ENCODE measurements around the gene RNASEH1.
"Not testable (repeated sequence)": the region's sequence is repeated elsewhere in the genome, so short reads cannot be mapped to it uniquely, and the experiment has no call there.

The RNASEH1 gene

DNA sequence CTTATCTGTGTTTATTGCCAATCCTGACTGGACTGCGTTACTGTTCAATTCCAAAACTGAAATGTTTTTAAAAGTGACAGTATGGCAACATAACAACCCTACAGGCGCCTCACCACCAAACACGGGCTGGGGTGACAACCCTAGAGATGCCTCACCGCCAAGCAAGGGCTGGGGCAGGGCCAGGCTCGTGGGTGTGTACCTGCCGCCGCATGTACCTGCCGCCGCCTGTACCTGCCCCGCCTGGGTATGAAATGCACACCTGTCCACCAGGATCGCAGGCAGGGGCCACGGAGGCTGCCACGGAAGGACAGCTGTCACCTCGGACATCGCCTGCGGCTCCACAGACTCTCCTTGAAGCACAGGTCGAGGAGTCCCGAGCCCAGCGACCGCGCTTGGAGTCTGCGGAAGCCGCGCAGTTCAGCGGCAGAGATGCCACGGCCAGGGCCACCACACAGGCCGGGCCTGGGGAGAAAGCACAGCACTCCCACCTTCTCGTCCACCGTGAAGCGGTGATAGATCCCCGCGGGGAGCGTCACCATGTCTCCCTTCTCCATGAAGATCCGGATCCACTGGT is 57.7 kb downstream of the RNASEH1 start:
- DNase-seq (ENCODE audit: low read depth) = no peak
- TF ChIP-seq, protein P1, sequence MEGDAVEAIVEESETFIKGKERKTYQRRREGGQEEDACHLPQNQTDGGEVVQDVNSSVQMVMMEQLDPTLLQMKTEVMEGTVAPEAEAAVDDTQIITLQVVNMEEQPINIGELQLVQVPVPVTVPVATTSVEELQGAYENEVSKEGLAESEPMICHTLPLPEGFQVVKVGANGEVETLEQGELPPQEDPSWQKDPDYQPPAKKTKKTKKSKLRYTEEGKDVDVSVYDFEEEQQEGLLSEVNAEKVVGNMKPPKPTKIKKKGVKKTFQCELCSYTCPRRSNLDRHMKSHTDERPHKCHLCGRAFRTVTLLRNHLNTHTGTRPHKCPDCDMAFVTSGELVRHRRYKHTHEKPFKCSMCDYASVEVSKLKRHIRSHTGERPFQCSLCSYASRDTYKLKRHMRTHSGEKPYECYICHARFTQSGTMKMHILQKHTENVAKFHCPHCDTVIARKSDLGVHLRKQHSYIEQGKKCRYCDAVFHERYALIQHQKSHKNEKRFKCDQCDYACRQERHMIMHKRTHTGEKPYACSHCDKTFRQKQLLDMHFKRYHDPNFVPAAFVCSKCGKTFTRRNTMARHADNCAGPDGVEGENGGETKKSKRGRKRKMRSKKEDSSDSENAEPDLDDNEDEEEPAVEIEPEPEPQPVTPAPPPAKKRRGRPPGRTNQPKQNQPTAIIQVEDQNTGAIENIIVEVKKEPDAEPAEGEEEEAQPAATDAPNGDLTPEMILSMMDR (conservative IDR thresholded peaks at IDR 0.05; ENCODE audit: control insufficient read depth, insufficient read depth, low read depth, low read length) = no peak

GRCh38 chr2:3498783-3499394 is 59.2 kb downstream of the RNASEH1 start:
- H3K4me3 ChIP-seq (ENCODE audit: control insufficient read depth, low read depth, low read length) = no peak overlapping the region
- DNase-seq (ENCODE audit: low read depth) = no peak
- TF ChIP-seq, protein P1 (conservative IDR thresholded peaks at IDR 0.05; ENCODE audit: control insufficient read depth, insufficient read depth, low read depth, low read length) = no peak

More for the DNA sequence above, 57.7 kb downstream of the RNASEH1 start:
- no peak overlapping the region for H3K4me3 ChIP-seq (ENCODE audit: control insufficient read depth, low read depth, low read length)

DNA sequence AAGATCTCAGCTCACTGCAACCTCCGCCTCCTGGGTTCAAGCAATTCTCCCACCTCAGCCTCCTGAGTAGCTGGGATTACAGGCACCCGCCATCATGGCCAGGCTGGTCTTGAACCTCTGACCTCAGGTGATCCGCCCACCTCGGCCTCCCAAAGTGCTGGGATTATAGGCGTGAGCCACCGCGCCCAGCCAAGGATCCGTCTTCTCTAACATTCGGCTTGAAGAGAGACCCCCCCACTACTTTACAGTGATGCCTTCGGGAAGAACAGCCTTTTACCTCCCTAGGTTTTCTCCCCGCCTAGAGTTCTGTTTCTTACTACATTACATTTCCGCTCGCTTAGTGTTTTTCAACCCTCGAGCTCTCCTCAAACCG is 61.4 kb downstream of the RNASEH1 start:
- not testable (repeated sequence) for H3K4me3 ChIP-seq (ENCODE audit: control insufficient read depth, low read depth, low read length); DNase-seq (ENCODE audit: low read depth)

Data from fibroblast of mammary gland (primary cell).